Measurements from ENCODE around the gene TCF20.

TCF20 gene

DNA sequence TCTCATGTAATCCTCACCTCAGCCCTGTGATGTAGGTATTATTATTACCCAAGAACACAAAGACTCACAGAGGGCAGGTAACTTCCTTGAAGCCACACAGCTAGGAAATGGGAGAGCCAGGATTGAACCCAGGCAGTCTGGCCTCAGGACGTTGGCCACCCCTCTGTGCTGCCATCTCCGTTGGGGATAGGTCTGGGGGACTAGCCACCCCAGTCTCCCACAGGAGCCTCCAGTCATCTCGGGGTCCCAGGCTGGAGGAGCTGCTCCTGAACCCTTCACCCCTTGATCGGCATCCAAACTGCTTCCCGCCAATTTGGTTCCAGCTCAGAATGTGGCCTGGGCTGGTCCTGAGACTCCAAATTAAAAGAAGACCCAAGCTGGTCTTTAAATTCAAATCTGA lies 10.4 kb upstream of the TCF20 start:
- no peak for DNase-seq

- DNase-seq: no peak
Observed at GRCh38 chr22:42280140-42280539, 9.7 kb upstream of the TCF20 start.

DNA sequence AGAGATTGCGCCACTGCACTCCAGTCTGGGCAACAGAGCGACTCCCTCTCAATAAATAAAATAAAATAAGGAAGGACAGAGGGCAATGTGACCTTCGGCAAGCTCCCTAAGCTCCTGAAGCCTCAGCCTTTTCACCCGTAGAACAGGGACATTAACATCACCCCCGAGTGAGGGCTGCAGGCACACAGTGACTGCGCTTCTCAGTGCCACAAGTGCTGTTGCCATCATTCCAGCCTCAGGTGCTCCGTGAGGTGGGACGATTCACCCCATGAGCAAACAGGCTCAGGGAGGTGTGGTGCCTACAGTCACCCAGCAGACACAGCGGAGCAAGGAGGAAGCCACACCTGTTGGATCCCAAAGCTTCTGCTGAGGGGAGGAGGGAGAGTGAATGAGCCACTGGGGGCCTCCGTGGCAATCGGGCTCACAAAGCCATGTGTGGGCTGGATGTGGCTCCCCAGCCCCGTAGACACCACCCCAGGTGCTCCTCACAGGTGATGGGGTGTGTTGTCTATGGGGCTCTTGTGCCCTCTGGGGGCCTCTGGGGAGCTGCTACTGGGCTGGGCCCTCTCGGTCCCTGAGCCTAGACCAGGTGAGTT lies 9.1 kb upstream of the TCF20 start:
- DNase-seq: no peak

- DNase-seq: no peak
Observed at GRCh38 chr22:42277988-42278776, 7.7 kb upstream of the TCF20 start.

GRCh38 chr22:42277232-42277753 lies 6.8 kb upstream of the TCF20 start:
- DNase-seq: no peak

DNA sequence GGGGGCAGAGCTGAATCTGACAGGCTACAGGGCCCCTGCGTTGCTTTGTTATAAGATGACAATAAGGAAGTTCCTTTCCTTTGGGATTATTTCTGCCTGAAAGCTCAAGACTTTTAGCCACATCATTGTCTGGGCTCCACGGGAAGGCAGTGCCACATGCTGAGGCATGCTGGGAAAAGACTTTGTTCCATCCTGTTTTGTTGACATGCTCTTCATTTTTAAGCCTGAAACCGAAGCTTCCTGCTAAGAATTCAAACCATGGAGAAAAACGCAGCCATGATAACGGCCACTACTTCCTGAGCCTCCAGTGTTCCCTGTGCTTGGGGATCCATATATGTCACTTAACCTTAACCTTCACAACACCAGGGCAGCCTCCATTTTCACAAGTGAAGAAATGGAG lies 5.5 kb upstream of the TCF20 start:
- no peak for DNase-seq

DNA sequence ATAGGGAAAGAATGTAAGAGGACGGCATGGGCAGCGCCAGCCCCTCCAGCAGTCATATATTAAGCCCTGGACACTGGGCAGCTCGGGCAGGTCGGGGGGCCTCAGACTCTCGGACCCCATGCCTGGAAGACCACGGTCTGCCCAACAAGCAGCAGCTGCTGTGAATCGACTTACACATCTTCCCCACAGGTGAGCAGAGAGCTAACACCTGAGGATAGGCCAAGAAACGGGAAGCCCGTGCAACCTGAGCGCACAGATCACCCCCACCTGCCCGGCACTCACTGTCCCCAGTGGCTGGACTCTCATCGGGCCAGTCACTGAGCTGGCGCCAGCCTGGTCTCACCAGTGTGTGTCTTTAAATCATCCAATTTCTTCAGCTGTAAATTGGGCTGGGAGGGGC lies 4.7 kb upstream of the TCF20 start:
- DNase-seq: no peak

GRCh38 chr22:42273855-42274451 lies 3.5 kb upstream of the TCF20 start:
- no peak for DNase-seq

DNA sequence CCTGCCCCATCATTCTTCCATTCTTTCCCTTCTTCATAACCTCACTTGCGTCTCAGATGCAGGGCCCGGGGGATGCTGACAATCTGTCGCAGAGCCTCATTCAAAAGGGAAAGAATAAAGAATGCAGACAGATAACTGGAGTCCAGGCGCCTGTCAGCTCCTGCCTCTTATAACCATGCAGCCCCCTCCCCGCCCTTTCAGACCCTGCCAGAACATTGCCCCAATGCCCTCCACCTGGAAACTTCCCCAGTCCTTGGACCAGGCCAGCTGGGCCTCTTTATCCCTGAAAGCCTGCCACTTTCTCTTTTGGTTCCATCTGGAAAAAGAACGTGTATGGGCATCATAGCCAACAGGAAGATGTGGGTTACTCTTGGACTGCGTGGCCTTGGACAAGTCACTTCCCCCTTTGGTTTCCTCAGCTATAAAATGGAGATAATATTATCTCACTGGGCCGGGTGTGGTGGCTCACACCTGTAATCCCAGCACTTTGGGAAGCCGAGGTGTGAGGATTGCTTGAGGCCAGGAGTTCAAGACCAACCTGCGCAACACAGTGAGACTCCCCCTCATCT lies 2.1 kb upstream of the TCF20 start:
- no peak for DNase-seq

GRCh38 chr22:42271906-42272305 lies 1.5 kb upstream of the TCF20 start:
- DNase-seq: no peak

GRCh38 chr22:42271191-42271813 lies 849 bp upstream of the TCF20 start:
- DNase-seq: no peak

DNA sequence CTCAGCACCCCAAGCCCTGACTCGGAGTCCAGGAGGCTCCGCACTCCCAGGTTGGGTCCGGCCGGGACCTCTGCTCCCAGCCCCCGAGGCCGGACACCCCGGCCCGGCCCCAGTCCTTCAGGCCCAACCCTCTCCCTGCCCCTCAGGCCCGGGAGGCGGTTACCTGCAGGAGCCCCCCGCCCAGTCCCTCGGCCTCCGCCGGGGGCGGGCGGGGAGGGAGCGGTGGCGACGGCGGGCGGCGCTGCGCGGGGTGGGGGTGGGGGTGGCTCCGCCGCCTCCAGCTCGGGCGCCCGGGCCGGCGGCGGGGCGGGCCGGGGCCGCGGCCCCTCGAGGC lies 310 bp downstream of the TCF20 start:
- DNase-seq: peak; percentile 18

- peak; percentile 70 for DNase-seq
Observed at GRCh38 chr22:42269432-42270175, 849 bp downstream of the TCF20 start.

GRCh38 chr22:42268852-42269410 lies 1.5 kb downstream of the TCF20 start:
- no peak for DNase-seq

GRCh38 chr22:42265321-42265720 lies 5.1 kb downstream of the TCF20 start:
- DNase-seq: no peak

- DNase-seq: no peak
Observed at GRCh38 chr22:42263944-42264343, 6.5 kb downstream of the TCF20 start.

- no peak for DNase-seq
Observed at GRCh38 chr22:42262964-42263363, 7.5 kb downstream of the TCF20 start.

DNA sequence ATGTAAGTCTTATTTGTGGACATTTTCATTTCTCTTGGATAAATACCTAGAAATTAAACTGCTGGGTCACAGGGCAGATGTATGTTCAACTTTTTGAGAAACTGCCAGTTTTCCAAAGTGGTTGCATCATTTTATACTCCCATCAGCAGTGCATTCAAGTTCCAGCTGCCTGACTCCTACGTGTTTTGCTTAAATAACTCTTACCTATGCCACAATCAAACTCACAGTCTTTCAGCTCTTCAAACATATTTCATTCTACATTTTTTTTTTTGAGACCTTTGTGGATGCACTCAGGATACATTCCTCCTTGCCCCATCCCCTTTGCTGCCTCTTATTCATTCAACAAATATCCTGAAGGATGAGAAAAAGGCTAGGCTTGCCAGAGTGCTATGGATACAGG lies 9.2 kb downstream of the TCF20 start:
- no peak for DNase-seq

DNA sequence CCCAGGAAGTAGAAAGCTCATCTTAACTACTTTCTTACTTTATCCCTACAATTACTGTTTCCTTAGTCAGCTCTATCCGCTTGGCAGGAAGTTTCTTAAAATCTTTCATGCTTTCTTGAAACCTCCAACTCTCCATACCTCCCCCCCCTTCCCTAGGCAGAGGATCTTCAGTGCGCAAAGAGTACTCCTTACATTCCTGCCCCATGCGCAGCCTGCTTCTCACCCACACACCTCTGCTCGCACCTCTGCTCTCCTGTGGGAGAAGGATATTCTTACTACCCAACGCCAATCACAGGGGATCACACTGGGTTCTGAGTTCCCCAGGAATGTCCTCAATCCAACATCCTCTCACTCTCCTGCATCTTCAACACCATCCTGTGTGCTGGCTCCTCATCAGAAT lies 12.3 kb downstream of the TCF20 start:
- no peak for DNase-seq

DNA sequence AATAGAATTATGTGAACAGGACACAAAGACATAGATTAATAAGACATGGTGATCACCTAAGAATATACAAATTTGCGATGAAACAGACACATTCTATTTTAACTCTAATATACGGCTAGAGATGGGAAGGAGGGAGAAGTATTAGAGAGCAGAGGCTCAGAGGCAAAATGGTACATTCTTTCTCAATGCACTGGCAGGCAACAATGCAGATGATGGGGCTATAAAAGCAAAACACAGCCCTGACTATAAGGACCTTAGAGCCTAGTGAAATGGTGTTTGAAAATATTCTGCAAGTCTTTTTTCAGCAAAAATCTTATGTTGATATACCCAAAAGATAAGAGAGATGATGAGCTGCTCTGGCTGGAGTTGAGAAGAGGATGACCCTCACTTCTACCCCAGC lies 13.1 kb downstream of the TCF20 start:
- no peak for DNase-seq

- DNase-seq: no peak
Observed at GRCh38 chr22:42256930-42257329, 13.5 kb downstream of the TCF20 start.

DNA sequence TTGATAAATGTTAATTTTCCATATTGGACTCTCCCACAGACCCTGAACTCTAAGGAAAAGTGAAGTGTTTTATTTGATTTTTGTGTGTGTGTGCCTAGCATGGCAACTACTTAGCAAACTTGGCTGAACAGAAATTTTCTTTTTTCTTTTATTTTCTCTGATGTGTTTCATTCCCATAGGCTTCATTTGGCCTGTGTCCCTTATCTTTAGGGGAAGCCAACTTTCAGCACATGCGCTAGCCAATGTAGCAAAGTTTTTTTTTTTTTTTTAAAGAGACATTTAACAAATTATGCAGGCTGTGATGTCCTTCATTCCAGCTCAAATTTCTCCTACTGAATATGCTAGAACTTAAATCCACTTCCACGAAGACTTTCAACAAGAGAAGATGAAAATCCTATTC lies 14.2 kb downstream of the TCF20 start:
- no peak for DNase-seq
